ENCODE results near the gene GRID2IP.

The GRID2IP gene

GRCh38 chr7:6516387-6516983 is 34.8 kb downstream of the GRID2IP start:
- H3K4me1 ChIP-seq (ENCODE audit: insufficient read depth, low read length), result no peaks in the 10 kb centered on the region; the same call in 1 of the 2 replicates
- no peaks in the 10 kb centered on the region for H3K9me3 ChIP-seq (ENCODE audit: control insufficient read depth, insufficient read depth, low read length)
- H3K9ac ChIP-seq (ENCODE audit: low read depth, low read length), result peak overlapping the region; percentile 47; the same call in 1 of the 2 replicates
- H3K36me3 ChIP-seq (ENCODE audit: insufficient read depth, low read length), result no peaks in the 10 kb centered on the region

DNA sequence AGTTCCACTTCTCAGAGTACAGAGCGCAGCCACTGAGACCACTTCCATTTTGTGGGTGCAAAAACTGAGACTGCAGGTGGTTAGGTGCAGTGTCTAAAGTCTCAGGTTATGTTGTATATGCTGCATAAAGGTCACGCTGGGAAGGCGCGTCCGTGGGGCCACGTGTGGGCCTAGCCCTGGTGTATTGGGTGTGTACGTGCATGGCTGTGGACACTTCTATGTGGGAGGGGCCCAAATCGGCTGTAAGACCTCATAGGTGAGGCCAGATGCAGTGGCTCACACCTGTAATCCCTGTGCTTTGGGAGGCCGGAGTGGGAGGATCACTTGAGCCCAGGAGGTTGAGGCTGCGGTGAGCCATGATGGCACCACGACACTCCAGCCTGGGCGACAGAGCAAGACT is 37.7 kb downstream of the GRID2IP start:
- H3K36me3 ChIP-seq (ENCODE audit: insufficient read depth, low read length), result no peaks in the 10 kb centered on the region
- H3K9ac ChIP-seq (ENCODE audit: low read depth, low read length), result no peak overlapping the region
- no peaks in the 10 kb centered on the region; the same call in 1 of the 2 replicates for H3K4me1 ChIP-seq (ENCODE audit: insufficient read depth, low read length)
- H3K9me3 ChIP-seq (ENCODE audit: control insufficient read depth, insufficient read depth, low read length), result no peaks in the 10 kb centered on the region

GRCh38 chr7:6512892-6513291 is 38.4 kb downstream of the GRID2IP start:
- no peaks in the 10 kb centered on the region for H3K36me3 ChIP-seq (ENCODE audit: insufficient read depth, low read length)
- no peaks in the 10 kb centered on the region; the same call in 1 of the 2 replicates for H3K4me1 ChIP-seq (ENCODE audit: insufficient read depth, low read length)
- H3K9me3 ChIP-seq (ENCODE audit: control insufficient read depth, insufficient read depth, low read length), result no peaks in the 10 kb centered on the region
- no peak overlapping the region for H3K9ac ChIP-seq (ENCODE audit: low read depth, low read length)

- Histone ChIP-seq H3K4me1 (ENCODE audit: insufficient read depth, low read length) (no peaks in the 10 kb centered on the region; the same call in 1 of the 2 replicates), H3K9me3 (ENCODE audit: control insufficient read depth, insufficient read depth, low read length) (no peaks in the 10 kb centered on the region), H3K36me3 (ENCODE audit: insufficient read depth, low read length) (no peaks in the 10 kb centered on the region), H3K9ac (ENCODE audit: low read depth, low read length) (no peak overlapping the region)
Observed at GRCh38 chr7:6510476-6511133, 40.7 kb downstream of the GRID2IP start.

- no peaks in the 10 kb centered on the region; the same call in 1 of the 2 replicates for H3K4me1 ChIP-seq (ENCODE audit: insufficient read depth, low read length)
- no peak overlapping the region for H3K9ac ChIP-seq (ENCODE audit: low read depth, low read length)
- H3K9me3 ChIP-seq (ENCODE audit: control insufficient read depth, insufficient read depth, low read length), result no peaks in the 10 kb centered on the region
- H3K36me3 ChIP-seq (ENCODE audit: insufficient read depth, low read length), result no peaks in the 10 kb centered on the region
Observed at GRCh38 chr7:6508950-6509349, 42.3 kb downstream of the GRID2IP start.

- H3K4me1 ChIP-seq (ENCODE audit: insufficient read depth, low read length), result no peaks in the 10 kb centered on the region; the same call in 1 of the 2 replicates
- no peak overlapping the region for H3K9ac ChIP-seq (ENCODE audit: low read depth, low read length)
- no peaks in the 10 kb centered on the region for H3K9me3 ChIP-seq (ENCODE audit: control insufficient read depth, insufficient read depth, low read length)
- H3K36me3 ChIP-seq (ENCODE audit: insufficient read depth, low read length), result no peaks in the 10 kb centered on the region
Observed at GRCh38 chr7:6508539-6508938, 42.7 kb downstream of the GRID2IP start.

- Histone ChIP-seq H3K36me3 (ENCODE audit: insufficient read depth, low read length) (no peaks in the 10 kb centered on the region), H3K9me3 (ENCODE audit: control insufficient read depth, insufficient read depth, low read length) (no peaks in the 10 kb centered on the region), H3K9ac (ENCODE audit: low read depth, low read length) (no peak overlapping the region), H3K4me1 (ENCODE audit: insufficient read depth, low read length) (no peaks in the 10 kb centered on the region; the same call in 1 of the 2 replicates)
Observed at GRCh38 chr7:6507906-6508305, 43.4 kb downstream of the GRID2IP start.

- H3K36me3 ChIP-seq (ENCODE audit: insufficient read depth, low read length), result no peaks in the 10 kb centered on the region
- no peaks in the 10 kb centered on the region; the same call in 1 of the 2 replicates for H3K4me1 ChIP-seq (ENCODE audit: insufficient read depth, low read length)
- H3K9ac ChIP-seq (ENCODE audit: low read depth, low read length), result no peak overlapping the region
- H3K9me3 ChIP-seq (ENCODE audit: control insufficient read depth, insufficient read depth, low read length), result no peaks in the 10 kb centered on the region
Observed at GRCh38 chr7:6505685-6506559, 45.3 kb downstream of the GRID2IP start.

DNA sequence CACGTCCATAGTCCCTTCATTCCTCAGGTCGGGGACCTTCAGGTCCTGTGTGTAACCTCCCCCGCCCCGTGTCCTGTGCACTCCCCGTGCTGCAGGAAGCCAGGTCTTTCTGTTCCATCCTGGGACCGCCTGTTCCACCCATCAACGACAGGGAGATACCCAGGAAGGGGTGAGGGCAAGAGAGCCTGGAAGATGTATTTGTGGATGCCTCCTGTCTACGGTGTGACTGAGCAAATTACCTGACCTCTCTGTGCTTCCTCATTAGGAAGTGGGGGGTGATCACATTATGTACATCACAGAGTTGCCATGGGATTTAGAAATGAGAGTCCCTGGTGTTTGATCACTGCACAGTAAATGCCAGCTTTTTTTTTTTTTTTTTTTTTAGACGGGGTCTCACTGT is 46.3 kb downstream of the GRID2IP start:
- Histone ChIP-seq H3K36me3 (ENCODE audit: insufficient read depth, low read length) (no peaks in the 10 kb centered on the region), H3K9ac (ENCODE audit: low read depth, low read length) (peak overlapping the region; percentile 32; the same call in 1 of the 2 replicates), H3K4me1 (ENCODE audit: insufficient read depth, low read length) (no peaks in the 10 kb centered on the region; the same call in 1 of the 2 replicates)

GRCh38 chr7:6502886-6503285 is 48.4 kb downstream of the GRID2IP start:
- Histone ChIP-seq H3K4me1 (ENCODE audit: insufficient read depth, low read length) (no peaks in the 10 kb centered on the region; the same call in 1 of the 2 replicates), H3K9ac (ENCODE audit: low read depth, low read length) (peak overlapping the region; percentile 79), H3K36me3 (ENCODE audit: insufficient read depth, low read length) (no peaks in the 10 kb centered on the region), H3K9me3 (ENCODE audit: control insufficient read depth, insufficient read depth, low read length) (no peaks in the 10 kb centered on the region)

More for the DNA sequence above, 46.3 kb downstream of the GRID2IP start:
- no peaks in the 10 kb centered on the region for H3K9me3 ChIP-seq (ENCODE audit: control insufficient read depth, insufficient read depth, low read length)

DNA sequence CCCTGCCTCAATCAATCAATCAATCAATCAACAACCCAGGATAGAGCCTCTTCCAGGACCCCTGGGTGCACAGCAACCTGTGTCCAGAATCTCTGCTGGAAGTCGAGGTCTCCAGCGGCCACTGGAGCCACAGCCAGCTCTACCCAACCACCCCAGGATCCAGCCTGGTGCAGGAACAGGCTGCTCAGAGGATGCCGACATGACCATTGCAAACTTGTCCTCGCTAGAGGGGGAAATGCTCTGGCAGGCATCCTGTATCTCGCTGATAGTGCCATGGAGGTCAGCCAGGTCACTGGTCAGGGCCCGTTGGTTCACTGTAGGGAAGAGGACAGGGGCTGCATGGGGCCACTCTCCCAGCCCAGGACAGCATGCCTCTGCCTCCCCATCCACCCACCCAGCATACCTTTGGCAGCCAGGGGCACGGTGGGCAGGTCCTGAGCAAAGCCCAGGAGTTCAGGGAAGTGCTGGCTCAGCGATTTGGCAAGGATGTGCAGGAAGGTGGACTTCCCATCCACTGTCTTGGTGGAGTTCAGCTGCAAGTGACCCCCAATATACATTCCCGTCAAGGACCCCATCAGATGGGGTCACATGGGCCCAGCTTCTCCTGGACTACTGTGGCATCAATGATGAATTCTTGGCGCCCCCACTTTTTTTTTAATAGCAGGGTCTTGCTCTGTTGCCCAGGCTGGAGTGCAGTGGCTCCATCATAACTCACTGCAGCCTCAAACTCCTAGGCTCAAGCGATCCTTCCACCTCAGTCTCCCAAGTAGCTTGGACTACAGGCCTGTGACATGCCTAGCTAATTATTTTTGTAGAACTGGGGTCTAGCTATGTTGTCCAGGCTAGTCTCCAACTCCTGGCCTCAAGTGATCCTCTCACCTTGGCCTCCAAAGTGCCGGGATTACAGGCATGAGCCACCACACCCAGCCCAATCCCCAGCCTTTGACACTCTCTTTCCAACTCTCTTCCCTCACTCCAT is 49.4 kb downstream of the GRID2IP start:
- H3K9me3 ChIP-seq (ENCODE audit: control insufficient read depth, insufficient read depth, low read length), result no peaks in the 10 kb centered on the region
- no peaks in the 10 kb centered on the region for H3K36me3 ChIP-seq (ENCODE audit: insufficient read depth, low read length)
- no peaks in the 10 kb centered on the region; the same call in 1 of the 2 replicates for H3K4me1 ChIP-seq (ENCODE audit: insufficient read depth, low read length)
- H3K9ac ChIP-seq (ENCODE audit: low read depth, low read length), result no peak overlapping the region

DNA sequence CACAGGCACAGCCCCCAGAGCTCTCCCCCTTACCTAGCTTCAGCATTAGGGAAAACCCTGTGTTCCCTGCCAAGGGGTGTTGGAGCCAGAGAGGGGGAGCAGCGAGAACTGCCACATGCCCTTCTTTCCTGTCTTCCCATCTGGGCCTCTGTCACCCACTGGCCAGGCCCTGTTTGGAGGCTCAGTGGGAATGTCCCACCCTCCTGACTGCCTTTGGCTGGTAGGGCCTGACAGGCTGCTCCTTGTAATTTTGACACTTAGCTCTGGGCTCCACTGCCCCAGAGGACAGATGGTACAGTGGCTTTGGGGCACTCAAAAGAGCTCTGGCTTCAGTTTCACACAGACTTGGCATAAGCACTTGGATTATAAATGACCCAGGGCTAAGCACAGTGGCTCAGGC is 50.6 kb downstream of the GRID2IP start:
- Histone ChIP-seq H3K4me1 (ENCODE audit: insufficient read depth, low read length) (no peaks in the 10 kb centered on the region), H3K9ac (ENCODE audit: low read depth, low read length) (no peak overlapping the region), H3K36me3 (ENCODE audit: insufficient read depth, low read length) (no peaks in the 10 kb centered on the region), H3K9me3 (ENCODE audit: control insufficient read depth, insufficient read depth, low read length) (no peaks in the 10 kb centered on the region)

GRCh38 chr7:6497994-6498393 is 53.3 kb downstream of the GRID2IP start:
- H3K9ac ChIP-seq (ENCODE audit: low read depth, low read length), result no peak overlapping the region
- no peaks in the 10 kb centered on the region for H3K9me3 ChIP-seq (ENCODE audit: control insufficient read depth, insufficient read depth, low read length)
- H3K4me1 ChIP-seq (ENCODE audit: insufficient read depth, low read length), result no peaks in the 10 kb centered on the region
- H3K36me3 ChIP-seq (ENCODE audit: insufficient read depth, low read length), result no peaks in the 10 kb centered on the region

DNA sequence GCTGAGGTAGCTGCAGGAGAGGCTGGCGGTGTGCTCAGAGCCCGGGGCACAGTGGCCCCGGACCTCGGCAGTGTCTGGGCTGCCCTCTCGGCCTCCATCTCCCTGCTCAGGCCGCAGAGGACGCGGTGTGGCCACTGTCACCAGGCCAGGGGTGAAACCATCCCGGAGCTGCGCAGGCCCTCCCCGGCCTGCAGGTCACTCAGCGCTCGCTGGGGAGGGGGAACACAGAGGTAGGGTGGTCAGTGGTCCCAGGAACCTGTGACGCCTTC is 53.7 kb downstream of the GRID2IP start:
- Histone ChIP-seq H3K9ac (ENCODE audit: low read depth, low read length) (no peak overlapping the region), H3K36me3 (ENCODE audit: insufficient read depth, low read length) (no peaks in the 10 kb centered on the region), H3K9me3 (ENCODE audit: control insufficient read depth, insufficient read depth, low read length) (no peaks in the 10 kb centered on the region), H3K4me1 (ENCODE audit: insufficient read depth, low read length) (no peaks in the 10 kb centered on the region)
